ENCODE measurements around the gene PTPN9.
A peak's percentile ranks its signal among the peaks of the same experiment; 100 is the strongest.
"Not testable (repeated sequence)": the region's sequence is repeated elsewhere in the genome, so short reads cannot be mapped to it uniquely, and the experiment has no call there.

PTPN9 gene

GRCh38 chr15:75530169-75530568, 48.9 kb downstream of the PTPN9 start:
- no peak for DNase-seq

DNA sequence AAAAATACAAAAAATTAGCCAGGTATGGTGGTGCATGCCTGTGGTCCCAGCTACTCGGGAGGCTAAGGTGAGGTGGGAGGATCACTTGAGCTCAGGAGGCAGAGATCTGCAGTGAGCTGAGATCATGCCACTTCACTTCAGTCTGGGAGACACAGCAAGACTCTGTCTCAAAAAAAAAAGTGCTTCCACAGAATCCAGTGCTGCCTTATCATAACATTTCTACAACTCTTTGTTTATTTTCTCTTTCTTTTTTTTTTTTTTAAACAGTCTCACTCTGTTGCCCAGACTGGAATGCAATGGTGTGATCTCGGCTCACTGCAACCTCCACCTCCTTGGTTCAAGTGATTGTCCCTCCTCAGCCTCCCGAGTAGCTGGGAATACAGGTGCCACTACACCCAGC, 53.4 kb downstream of the PTPN9 start:
- not testable (repeated sequence) for DNase-seq

DNA sequence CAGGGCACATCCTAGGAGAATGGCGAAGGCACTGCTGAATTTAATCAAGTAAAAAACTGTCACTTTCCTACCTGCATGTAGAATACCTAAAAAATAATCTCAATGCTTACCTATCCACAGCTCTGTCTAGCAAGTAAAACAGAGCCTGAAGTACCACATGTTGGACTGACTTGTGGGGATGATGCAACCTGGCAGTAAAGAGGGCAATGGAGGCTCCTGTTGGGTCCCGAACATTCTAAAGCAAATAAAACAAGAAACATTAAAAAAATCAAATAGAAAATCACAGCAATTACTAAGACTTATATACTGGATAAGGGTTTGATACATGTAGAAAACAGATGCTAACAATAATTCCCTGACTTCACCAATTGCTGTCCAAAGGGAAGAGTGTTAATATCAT, 56.1 kb downstream of the PTPN9 start:
- DNase-seq, result no peak

GRCh38 chr15:75517233-75517632, 61.9 kb downstream of the PTPN9 start:
- no peak for DNase-seq

DNA sequence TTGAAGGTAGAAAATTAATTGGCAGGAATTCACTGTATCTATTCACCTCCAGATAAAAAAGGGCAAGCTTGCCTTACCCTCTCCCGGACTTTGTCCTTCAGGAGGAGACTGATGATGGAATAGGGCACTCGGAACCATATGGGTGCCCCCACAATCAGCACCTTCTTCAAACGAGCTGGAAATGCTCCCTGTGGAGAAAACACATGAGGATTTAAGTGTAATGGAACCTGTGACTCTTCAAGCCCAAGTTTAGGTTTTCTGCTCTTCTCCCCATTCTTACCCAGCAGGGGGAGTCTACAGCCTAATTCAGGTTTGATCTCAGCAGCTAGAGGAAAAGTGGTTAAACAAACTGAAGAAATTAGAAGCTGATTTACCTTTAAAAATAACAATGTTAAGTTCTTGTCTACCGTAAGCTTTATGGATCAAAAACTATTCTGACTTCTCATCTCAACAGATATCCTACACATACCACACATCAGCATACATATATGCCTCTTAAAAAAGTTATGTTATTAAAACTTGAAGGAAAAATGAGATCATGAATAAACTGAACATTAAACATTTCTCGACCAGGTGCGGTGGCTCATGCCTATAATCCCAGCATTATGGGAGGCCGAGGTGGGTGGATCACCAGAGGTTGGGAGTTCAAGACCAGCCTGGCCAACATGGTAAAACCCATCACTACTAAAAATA, 70.1 kb downstream of the PTPN9 start:
- DNase-seq, result peak in 1 of 2 donors; percentile 6

DNA sequence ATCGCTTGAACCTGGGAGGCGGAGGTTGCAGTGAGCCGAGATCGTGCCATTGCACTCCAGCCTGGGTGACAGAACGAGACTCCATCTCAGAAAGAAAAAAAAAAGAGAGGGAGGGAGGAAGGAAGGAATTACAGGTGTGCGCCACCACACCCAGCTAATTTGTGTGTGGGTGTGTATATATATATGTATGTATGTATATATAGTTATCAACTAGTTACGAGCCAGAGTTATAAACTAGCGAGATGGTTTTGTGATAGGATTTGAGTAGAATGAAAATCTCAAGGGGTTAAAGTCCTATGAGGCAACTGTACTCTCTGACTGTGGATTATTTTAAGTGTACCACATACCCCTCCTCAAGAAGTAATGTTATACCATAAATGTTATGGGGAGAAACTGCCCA, 76.8 kb downstream of the PTPN9 start:
- no peak for DNase-seq

DNA sequence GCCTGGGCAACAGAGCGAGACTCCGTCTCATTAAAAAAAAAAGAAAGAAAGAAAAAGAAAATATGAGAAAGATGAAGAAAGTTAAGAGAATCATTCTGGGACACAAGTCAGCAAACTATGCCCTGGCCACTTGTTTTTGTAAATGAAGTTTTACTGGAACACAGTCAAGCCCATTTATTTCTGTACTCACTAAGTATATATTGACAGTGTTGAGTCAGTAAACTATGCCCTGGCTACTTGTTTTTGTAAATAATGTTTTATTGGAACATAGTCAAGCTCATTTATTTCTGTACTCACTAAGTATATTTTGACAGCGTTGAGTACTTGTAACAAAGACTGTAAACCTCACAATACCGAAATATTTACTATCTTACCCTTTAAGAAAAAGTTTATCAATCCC, 85.4 kb downstream of the PTPN9 start:
- no peak for DNase-seq

DNA sequence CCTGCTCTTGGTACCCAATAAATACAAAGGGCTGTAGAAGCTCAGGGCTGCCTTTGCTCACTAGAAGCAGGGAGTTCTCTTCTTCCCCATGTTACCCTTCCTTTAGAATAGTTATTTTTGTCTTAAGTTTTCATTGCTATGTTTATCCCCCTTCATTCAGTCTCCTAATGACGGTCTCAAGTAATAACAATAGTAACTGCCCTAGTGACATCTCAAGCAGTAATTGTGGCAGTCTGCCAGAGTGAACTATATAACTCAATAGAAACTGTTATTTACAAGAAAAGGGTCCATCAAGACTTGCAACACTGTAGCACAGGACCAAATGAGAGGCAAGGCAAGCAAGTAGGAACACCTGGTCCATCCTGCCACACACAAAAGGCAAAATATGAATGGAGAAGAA, 95.2 kb downstream of the PTPN9 start:
- DNase-seq, result no peak

GRCh38 chr15:75483556-75483955, 95.6 kb downstream of the PTPN9 start:
- not testable (repeated sequence) for DNase-seq

- no peak for DNase-seq
Measured at GRCh38 chr15:75483106-75483505, 96.0 kb downstream of the PTPN9 start.

DNA sequence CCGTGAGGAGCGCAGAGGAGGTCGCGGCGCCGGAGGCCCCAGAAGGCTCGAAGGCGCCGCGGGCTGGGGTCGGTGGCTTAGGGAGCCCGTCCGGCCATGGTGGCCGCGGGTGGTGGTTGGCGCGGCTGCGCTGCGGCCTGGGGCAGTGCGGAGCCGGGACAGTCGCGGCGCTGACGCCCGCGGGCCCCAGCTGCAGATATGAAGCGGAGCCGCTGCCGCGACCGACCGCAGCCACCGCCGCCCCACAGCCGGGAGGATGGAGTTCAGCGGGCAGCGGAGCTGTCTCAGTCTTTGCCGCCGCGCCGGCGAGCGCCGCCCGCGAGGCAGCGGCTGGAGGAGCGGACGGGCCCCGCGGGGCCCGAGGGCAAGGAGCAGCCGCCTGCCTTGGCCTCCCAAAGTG, 98.7 kb downstream of the PTPN9 start:
- not testable (repeated sequence) for DNase-seq

DNA sequence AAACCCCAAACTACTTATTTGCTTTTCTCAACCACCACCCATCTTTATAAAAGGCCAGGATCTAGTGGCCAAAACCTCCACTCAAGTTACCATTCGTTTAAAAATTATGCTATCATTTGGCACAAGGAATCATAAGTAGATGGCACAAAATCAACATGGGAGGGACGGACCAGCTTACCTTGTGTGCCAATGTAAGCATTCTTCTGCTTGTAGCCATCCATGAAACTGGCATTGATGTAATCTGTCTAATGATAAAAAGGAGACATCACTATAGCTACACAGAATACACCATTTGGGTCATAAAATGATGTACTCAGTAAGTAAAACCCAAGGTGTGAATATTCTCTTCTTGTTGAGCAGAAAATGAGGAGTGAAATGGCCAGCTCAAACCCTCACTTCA, 99.4 kb downstream of the PTPN9 start:
- no peak for DNase-seq

GRCh38 chr15:75477094-75477493, 102.0 kb downstream of the PTPN9 start:
- not testable (repeated sequence) for DNase-seq

GRCh38 chr15:75468913-75469598, 110.1 kb downstream of the PTPN9 start:
- no peak for DNase-seq

DNA sequence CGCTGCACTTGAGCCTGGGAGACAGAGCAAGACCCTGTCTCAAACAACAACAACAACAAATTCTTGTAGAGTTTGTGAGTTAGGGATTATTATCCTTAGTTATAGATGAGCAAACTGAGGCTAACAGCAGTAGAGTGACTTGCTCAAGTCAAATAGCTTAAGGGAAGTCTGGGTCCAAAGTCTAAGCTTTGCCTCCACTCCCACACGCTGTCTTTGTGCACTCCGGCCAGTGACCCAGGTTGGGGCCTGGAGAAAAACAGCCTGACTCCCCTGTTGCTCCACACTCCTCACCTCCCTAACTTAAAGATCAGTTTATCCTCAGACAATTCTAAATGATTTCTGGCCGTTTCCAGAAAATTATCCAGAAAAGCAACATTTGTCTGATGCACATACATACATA, 118.5 kb downstream of the PTPN9 start:
- DNase-seq, result no peak

DNA sequence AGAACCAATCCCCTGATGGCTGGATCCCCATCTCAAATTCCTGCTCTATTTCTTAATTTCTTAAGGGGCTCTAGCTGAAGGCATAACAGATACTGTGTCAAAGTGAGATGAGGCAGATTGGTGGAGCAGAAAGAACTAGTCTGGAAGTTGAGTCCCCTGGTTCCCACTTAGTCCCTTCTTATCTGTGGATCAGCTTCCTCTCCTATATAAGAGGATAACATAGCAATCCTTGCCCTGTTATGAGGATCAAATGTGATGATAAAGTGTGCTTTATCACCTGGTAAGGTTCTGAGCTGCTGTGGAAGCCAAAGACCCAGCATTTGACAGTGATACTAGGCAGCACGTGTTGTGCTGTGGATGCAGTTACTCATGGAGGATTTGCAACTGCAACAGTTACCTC, 119.5 kb downstream of the PTPN9 start:
- no peak for DNase-seq

GRCh38 chr15:75456710-75457109, 122.4 kb downstream of the PTPN9 start:
- DNase-seq, result no peak

DNA sequence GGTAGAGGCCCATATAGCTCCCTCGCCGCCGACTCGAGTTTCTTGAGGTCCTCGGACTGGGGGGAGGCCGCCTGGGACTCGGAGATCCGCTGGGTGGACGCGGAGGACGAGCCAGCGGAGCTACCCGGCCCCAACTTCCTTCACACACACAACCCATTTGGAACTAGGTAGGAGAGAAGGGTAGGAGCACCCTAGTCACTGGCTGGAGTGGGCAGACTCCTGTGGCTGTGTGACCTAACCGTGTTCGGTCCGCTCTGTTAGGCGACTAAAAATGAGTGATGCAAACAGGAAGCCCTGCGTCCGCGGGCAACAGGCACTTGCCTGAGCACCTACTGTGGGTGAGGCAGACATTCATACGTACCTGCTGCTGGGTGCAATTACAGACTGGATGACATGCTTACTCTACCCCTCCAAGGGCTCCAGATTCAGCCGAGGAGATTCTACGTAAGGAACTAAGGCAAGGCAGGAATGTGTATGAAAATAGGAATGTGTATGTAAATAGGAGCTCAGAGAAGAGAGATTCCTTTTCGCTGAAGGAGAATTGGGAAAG, 123.1 kb downstream of the PTPN9 start:
- DNase-seq, result no peak

- DNase-seq, result peak; percentile 73 to 88
Measured at GRCh38 chr15:75455424-75455981, 123.6 kb downstream of the PTPN9 start.

DNA sequence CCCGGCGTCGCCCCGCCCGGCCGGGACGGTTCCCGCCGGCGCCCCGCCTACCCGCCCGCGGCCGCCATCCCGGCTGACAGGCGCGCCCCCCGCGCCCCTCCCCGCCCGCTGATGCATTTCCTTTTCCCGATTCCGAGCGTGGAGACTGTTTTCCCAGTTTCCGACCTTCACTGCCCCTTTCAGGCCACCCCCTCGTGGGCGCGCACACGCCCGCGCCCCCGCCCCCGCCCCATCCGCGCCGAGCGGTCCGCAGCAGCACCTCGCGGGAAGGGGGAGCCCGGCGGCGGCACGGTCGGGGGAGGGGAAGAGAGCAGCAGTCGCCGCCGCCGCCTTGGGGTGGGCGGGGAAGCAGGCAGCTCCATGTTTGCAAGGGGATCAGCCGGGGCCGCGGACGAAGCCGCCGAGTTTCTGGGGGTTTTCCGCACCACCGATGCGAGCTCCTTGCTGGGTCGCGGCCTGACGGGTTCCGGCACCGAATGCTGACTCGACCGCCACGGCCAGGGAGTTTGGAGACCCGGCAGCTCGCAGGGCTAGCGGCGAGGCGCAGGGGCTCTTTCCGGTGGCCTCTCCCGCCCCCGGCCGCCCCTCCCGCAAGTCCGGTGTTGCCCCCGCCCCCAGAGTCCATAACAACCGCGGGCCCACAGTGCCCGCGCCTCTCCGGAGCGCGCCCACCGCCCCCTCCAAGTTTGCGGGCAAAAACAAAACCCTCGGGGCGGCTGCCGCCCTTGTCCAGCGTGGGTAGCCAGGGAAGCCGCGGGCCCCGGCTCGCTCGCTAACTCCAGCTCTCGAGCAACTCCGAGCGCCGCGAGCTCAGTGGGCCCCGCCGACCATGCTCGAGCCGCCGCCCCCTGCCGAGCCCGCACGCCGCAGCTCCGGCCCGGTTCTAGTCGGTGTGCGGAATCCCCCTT, 124.4 kb downstream of the PTPN9 start:
- DNase-seq, result peak; percentile 90 to 91

DNA sequence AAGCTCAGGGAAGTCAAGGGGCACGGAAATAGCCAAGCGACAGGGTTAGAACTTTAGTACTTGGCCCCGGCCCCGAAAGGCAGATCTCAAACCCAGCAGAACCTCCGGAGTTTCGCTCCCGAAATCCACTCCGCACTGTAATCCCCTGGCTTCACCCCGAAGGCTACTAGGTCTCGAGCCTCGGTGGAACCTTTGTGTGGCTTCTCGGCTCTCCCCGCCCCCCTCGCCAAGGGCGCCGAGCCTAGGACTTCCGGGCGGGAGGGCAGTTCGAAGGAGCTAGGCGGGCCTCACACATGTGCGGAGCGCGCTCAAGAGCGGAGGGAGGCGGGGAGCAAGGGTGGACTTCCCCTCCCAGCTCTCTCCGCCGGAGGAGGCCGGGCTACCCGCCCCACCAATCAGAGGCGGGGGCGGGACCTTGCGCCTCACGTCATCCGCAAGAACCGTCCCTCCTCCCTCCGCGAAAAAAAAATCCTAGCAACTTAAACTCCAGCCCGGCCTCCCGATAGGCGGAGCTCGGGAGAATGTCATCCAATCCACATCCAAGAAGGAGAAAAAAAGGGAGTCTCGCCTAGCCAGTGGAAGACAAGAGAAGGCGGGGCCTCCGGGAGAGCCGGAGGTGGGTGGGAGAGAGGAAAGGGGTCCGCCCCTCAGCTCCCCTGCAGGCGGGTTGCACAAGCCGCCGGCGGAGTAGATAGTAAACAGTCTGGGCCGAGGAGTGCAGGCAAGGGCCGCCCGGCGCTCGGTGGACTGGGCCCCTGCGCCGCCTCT, 125.2 kb downstream of the PTPN9 start:
- peak; percentile 98 to 100 for DNase-seq

Measured in hippocampal formation (tissue), 2 donors.